RWPE2 (cell line): ENCODE data around the gene NUP133.

Source experiments
- ATAC-seq: fragments of 200-7000 bp; cut with Tn5 transposase; 3 replicates; pipeline ENCODE4 v1.9.1; 2021; ENCODE audit warnings: low read depth
- DNase-seq: peaks from one replicate; pipeline ENCODE4 v3.0.0-alpha.2; 2020; ENCODE audit warnings: low spot score
- H3K27ac ChIP-seq: fragments of 450-650 bp; 2 replicates; pipeline ENCODE4 v1.5.1; 2017; ENCODE audit warnings: mild to moderate bottlenecking; ENCODE audit not compliant: poor library complexity, severe bottlenecking
- H3K27me3 ChIP-seq: fragments of 250-450 bp; sonication (Bioruptor Pico); 2 replicates; pipeline ENCODE4 v1.5.1; 2021; ENCODE audit warnings: mild to moderate bottlenecking, moderate library complexity; ENCODE audit not compliant: insufficient read depth, poor library complexity, severe bottlenecking
- H3K36me3 ChIP-seq: fragments of 250-450 bp; sonication (Bioruptor Pico); 2 replicates; pipeline ENCODE4 v1.5.1; 2020; ENCODE audit warnings: low read depth, mild to moderate bottlenecking, moderate library complexity
- H3K4me1 ChIP-seq: fragments of 250-450 bp; sonication (Bioruptor Pico); 2 replicates; pipeline ENCODE4 v1.5.1; 2021; ENCODE audit warnings: mild to moderate bottlenecking, moderate library complexity; ENCODE audit not compliant: insufficient read depth, poor library complexity, severe bottlenecking
- H3K4me3 ChIP-seq: fragments of 250-450 bp; sonication (Bioruptor Pico); 2 replicates; pipeline ENCODE4 v1.5.1; 2021; ENCODE audit warnings: mild to moderate bottlenecking, moderate library complexity; ENCODE audit not compliant: severe bottlenecking
- H3K9me3 ChIP-seq: fragments of 250-450 bp; sonication (Bioruptor Pico); 2 replicates; pipeline ENCODE4 v1.5.1; 2021; ENCODE audit warnings: mild to moderate bottlenecking, moderate library complexity; ENCODE audit not compliant: severe bottlenecking
- TF ChIP-seq, protein P1 (sequence below): fragments of 450-650 bp; IDR thresholded peaks from one replicate; pipeline ENCODE4 v1.5.1; 2017; ENCODE audit warnings: mild to moderate bottlenecking, moderate library complexity; ENCODE audit not compliant: poor library complexity, severe bottlenecking

Gene NUP133

DNA sequence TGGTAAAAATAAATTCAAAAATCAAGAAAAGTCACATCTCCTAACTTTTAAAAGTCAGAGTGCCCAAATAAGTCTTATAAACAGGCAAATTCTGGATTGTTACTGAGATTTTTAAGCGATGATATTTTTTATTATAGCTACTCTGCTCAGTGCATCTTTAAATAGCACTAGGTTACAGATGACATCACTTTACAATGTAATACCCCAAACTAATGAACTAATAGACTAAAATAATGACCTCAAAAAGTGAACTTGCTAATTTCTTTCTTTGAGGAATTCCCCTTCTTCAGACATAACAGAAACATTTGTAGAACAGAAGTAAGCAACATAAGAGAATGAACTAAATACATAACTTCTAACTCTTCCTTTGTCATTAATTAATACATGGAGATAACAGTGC is 41.3 kb downstream of the NUP133 start:
- no peaks in the 10 kb centered on the region for H3K4me1 ChIP-seq
- no peaks in the 10 kb centered on the region for H3K27me3 ChIP-seq
- DNase-seq (no peak), ATAC-seq (no peak)
- H3K36me3 ChIP-seq: peaks cover 12% of the 10 kb centered on the region
- TF ChIP-seq, protein P1, sequence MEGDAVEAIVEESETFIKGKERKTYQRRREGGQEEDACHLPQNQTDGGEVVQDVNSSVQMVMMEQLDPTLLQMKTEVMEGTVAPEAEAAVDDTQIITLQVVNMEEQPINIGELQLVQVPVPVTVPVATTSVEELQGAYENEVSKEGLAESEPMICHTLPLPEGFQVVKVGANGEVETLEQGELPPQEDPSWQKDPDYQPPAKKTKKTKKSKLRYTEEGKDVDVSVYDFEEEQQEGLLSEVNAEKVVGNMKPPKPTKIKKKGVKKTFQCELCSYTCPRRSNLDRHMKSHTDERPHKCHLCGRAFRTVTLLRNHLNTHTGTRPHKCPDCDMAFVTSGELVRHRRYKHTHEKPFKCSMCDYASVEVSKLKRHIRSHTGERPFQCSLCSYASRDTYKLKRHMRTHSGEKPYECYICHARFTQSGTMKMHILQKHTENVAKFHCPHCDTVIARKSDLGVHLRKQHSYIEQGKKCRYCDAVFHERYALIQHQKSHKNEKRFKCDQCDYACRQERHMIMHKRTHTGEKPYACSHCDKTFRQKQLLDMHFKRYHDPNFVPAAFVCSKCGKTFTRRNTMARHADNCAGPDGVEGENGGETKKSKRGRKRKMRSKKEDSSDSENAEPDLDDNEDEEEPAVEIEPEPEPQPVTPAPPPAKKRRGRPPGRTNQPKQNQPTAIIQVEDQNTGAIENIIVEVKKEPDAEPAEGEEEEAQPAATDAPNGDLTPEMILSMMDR: no peak
- no peak overlapping the region for H3K27ac ChIP-seq
- no peak overlapping the region for H3K4me3 ChIP-seq
- H3K9me3 ChIP-seq: no peaks in the 10 kb centered on the region

DNA sequence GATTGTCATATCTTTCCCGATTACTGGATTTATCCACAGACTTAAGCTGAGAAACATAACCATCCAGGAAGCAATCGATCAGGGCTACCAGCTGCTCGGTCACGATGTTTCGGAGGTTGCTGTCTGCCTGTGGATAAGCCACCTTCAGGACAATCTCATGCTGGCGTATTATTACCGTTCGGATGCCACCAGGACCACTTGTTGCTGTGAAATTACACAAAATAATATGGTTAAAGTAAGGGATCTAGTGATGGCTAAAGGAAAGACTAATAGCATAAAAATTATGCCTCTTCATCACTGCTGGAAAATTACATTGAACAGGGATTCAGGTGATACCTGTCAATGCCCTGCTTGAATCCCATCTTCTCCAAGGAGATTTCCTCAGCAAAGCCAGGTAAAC is 43.5 kb downstream of the NUP133 start:
- Histone ChIP-seq H3K27me3 (no peaks in the 10 kb centered on the region), H3K4me3 (no peak overlapping the region), H3K9me3 (no peaks in the 10 kb centered on the region), H3K36me3 (peaks cover 19% of the 10 kb centered on the region), H3K27ac (no peak overlapping the region), H3K4me1 (no peaks in the 10 kb centered on the region)
- DNase-seq (no peak), ATAC-seq (no peak)
- TF ChIP-seq, protein P1: no peak

DNA sequence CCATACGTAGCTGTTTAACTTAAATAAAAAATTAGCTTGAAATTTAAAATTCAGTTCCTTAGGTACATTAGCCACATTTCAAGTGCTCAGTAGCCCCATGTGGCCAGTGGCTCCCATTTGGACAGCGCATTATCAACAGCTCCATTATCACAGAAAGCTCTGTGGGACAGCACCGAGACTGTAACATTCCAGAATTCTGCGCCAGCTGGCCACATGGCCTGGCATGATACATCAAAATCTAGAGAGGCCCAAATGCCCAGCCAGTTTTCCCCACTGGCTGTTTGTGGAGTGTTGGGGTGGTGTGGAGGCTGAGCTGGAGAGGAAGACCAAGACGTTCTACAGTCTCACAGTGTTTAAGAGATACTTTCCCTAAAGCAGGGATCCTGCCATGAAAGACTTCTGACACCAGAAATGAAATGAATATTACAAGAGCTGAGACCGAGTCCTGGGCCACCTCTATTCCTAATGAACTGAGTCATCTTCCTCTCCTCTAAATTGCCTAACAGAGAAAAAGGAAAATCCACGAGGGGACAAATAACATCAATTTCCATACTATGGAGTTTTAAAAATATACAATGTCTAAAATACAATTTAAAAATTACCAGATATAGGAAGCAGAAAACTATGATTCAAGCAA is 47.0 kb downstream of the NUP133 start:
- H3K27me3 ChIP-seq: no peaks in the 10 kb centered on the region
- H3K4me1 ChIP-seq: no peaks in the 10 kb centered on the region
- TF ChIP-seq, protein P1: no peak
- no peaks in the 10 kb centered on the region for H3K9me3 ChIP-seq
- peaks cover 11% of the 10 kb centered on the region for H3K36me3 ChIP-seq
- no peak for ATAC-seq
- DNase-seq: no peak
- H3K4me3 ChIP-seq: no peak overlapping the region
- no peak overlapping the region for H3K27ac ChIP-seq

DNA sequence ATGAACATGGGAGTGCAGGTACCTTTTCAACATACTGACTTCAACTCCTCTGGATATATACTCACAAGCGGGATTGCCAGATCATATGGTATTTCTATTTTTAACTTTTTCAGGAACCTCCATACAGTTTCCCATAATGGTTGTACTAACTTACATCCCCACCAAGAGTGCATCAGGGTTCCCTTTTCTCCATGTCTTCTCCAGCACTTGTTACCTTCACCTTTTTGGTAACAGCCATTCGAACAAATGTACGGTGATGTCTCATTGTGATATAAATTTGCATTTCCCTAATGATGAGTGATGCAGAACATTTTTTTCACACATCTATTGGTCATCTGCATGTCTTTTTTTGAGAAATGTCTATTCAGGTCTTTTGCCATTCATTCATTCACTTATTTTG is 48.3 kb downstream of the NUP133 start:
- Histone ChIP-seq H3K4me1 (no peaks in the 10 kb centered on the region), H3K4me3 (no peak overlapping the region), H3K27me3 (no peaks in the 10 kb centered on the region), H3K27ac (no peak overlapping the region), H3K9me3 (no peaks in the 10 kb centered on the region), H3K36me3 (peaks cover 11% of the 10 kb centered on the region)
- ATAC-seq (no peak), DNase-seq (no peak)
- TF ChIP-seq, protein P1: no peak

DNA sequence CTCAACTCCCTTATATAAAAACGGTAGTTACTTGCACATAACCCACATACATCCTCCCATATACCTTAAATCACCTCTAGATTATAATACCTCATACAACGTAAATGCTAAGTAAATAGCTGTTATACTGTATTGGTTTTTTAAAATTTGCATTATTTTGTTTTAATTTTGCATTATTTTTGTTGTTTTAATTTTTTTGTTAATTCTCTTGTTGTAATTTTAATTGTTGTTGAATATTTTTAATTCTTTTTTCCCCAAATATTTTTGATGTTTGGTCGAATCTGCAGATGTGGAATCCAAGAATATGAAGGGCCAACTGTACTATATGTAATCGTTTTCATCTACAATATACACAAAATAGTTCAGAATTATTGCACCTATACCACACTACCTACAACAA is 50.7 kb downstream of the NUP133 start:
- no peak overlapping the region for H3K4me3 ChIP-seq
- H3K9me3 ChIP-seq: no peaks in the 10 kb centered on the region
- no peak overlapping the region for H3K27ac ChIP-seq
- ATAC-seq (no peak), DNase-seq (no peak)
- H3K4me1 ChIP-seq: no peaks in the 10 kb centered on the region
- H3K36me3 ChIP-seq: peaks cover 6% of the 10 kb centered on the region
- no peaks in the 10 kb centered on the region for H3K27me3 ChIP-seq
- TF ChIP-seq, protein P1: no peak
